A549 (cell line): ENCODE measurements around the gene MRGPRD. TPM values are rescaled to one million over a fixed set of nuclear protein-coding genes. Genes with fewer than 3 reads are reported as not detected.

Experiments
- ATAC-seq, 2 experiments: fragments of 200-7000 bp in 1 of 2; fragments of >200 bp in 1 of 2; cut with Nextera tagmentation in 1 of 2; cut with Tn5 transposase in 1 of 2; 3 replicates each; pipeline versions ENCODE4 v1.8.0 to v1.9.1; 2018 to 2020; ENCODE audit warnings: mild to moderate bottlenecking in 1 of 2, moderate library complexity in 1 of 2
- CTCF ChIA-PET: fragments of 300-600 bp; sonication (Branson Sonifier 250); formaldehyde crosslinking; extraction: SDS; loops from one replicate; lab custom pipeline; 2021; ENCODE audit warnings: antibody characterized with exemption, inconsistent platforms; lab: Yijun Ruan, JAX
- POLR2A ChIA-PET: fragments of 350-600 bp; formaldehyde crosslinking; extraction: SDS; loops from one replicate; lab custom pipeline; 2021; ENCODE audit warnings: antibody characterized with exemption, inconsistent platforms; lab: Yijun Ruan, JAX
- DNase-seq, 2 experiments: peaks; one replicate each; pipeline versions ENCODE4 v3.0.0 to v3.0.0-alpha.2; 2011 to 2016; ENCODE audit warnings: low read depth in 1 of 2, low spot score in 1 of 2
- FAIRE-seq: peaks from 2 replicates; lab custom pipeline; 2011; peaks lifted over from hg19 to GRCh38; lab: Jason Lieb, UNC
- H3K27ac ChIP-seq, 2 experiments: fragments of >200 bp; sonication (Bioruptor Twin); formaldehyde crosslinking; 3 replicates each; pipeline ENCODE4 v1.5.1; 2016 to 2017
- H3K4me1 ChIP-seq: fragments of >200 bp; sonication (Bioruptor Twin); formaldehyde crosslinking; 3 replicates; pipeline ENCODE4 v1.6.1; 2016
- H3K4me2 ChIP-seq: fragments of >200 bp; sonication (Bioruptor Twin); formaldehyde crosslinking; 3 replicates; pipeline ENCODE4 v1.6.1; 2016
- H3K4me3 ChIP-seq: fragments of >200 bp; sonication (Bioruptor Twin); formaldehyde crosslinking; 3 replicates; pipeline ENCODE4 v1.5.1; 2016
- H3K9me3 ChIP-seq: fragments of >200 bp; sonication (Bioruptor Twin); formaldehyde crosslinking; 3 replicates; pipeline ENCODE4 v1.6.1; 2016
- EHMT2 ChIP-seq: fragments of 200-600 bp; sonication (generic); IDR thresholded peaks from 2 replicates; pipeline ENCODE4 v1.6.1; 2016; ENCODE audit warnings: antibody characterized with exemption, low read depth, mild to moderate bottlenecking, moderate library complexity
- EP300 ChIP-seq, 2 experiments: fragments of >200 bp; sonication (Bioruptor Twin); formaldehyde crosslinking; IDR thresholded peaks; 2 replicates in 1 of 2; 3 replicates in 1 of 2; pipeline ENCODE4 v1.6.1; 2016 to 2017
- ESRRA ChIP-seq: fragments of 150-350 bp; IDR thresholded peaks from 2 replicates; pipeline ENCODE4 v1.6.1; 2014; ENCODE audit warnings: mild to moderate bottlenecking, low read length, borderline replicate concordance
- FOXS1 ChIP-seq: fragments of 250-450 bp; sonication (Bioruptor Pico); IDR thresholded peaks from 2 replicates; pipeline ENCODE4 v1.5.0; 2020; ENCODE audit warnings: mild to moderate bottlenecking, moderate library complexity
- HEYL ChIP-seq: fragments of 250-450 bp; sonication (Bioruptor Pico); IDR thresholded peaks from 2 replicates; pipeline ENCODE4 v1.8.0; 2021; ENCODE audit warnings: mild to moderate bottlenecking, moderate library complexity
- KDM1A ChIP-seq: fragments of 200-600 bp; sonication (generic); IDR thresholded peaks from 2 replicates; pipeline ENCODE4 v1.6.1; 2016; ENCODE audit warnings: low read depth, mild to moderate bottlenecking
- MAFK ChIP-seq: fragments of 450-650 bp; IDR thresholded peaks from 2 replicates; pipeline ENCODE4 v1.6.1; 2014; ENCODE audit not compliant: partially characterized antibody
- MAZ ChIP-seq: fragments of 150-350 bp; IDR thresholded peaks from 2 replicates; pipeline ENCODE4 v1.6.1; 2014; ENCODE audit warnings: antibody characterized with exemption, low read depth, low read length, borderline replicate concordance
- NPAS2 ChIP-seq: fragments of 250-450 bp; sonication (Bioruptor Pico); IDR thresholded peaks from 2 replicates; pipeline ENCODE4 v1.8.0; 2022; ENCODE audit warnings: mild to moderate bottlenecking, moderate library complexity, borderline replicate concordance
- POLR2A ChIP-seq: IDR thresholded peaks from 2 replicates; pipeline ENCODE4 v1.6.1; 2012; ENCODE audit warnings: mild to moderate bottlenecking, low read length
- RAD21 ChIP-seq, 2 experiments: fragments of >200 bp in 1 of 2; sonication (Bioruptor Twin) in 1 of 2; formaldehyde crosslinking in 1 of 2; IDR thresholded peaks in 1 of 2; conservative IDR thresholded peaks in 1 of 2; 2 replicates in 1 of 2; 3 replicates in 1 of 2; pipeline ENCODE4 v1.6.1; 2012 to 2018; ENCODE audit warnings: inconsistent platforms in 1 of 2
- RARB ChIP-seq: fragments of 250-450 bp; sonication (Bioruptor Pico); IDR thresholded peaks from 2 replicates; pipeline ENCODE4 v1.8.0; 2021; ENCODE audit warnings: mild to moderate bottlenecking, moderate library complexity
- SMC3 ChIP-seq: fragments of >200 bp; sonication (Bioruptor Twin); formaldehyde crosslinking; IDR thresholded peaks from 3 replicates; pipeline ENCODE4 v1.6.1; 2018; ENCODE audit warnings: inconsistent platforms
- TFCP2L1 ChIP-seq: fragments of 250-450 bp; sonication (Bioruptor Pico); IDR thresholded peaks from 2 replicates; pipeline ENCODE4 v1.5.0; 2021; ENCODE audit warnings: mild to moderate bottlenecking
- TP53 ChIP-seq: fragments of 250-450 bp; sonication (Bioruptor Pico); IDR thresholded peaks from 2 replicates; pipeline ENCODE4 v1.5.0; 2021; ENCODE audit warnings: mild to moderate bottlenecking, moderate library complexity
- WGBS: methylation state at CpG from one replicate; pipeline ENCODE4 v1.1.6; 2017; ENCODE audit errors: missing lambda C conversion rate; 5-methylcytosine and 5-hydroxymethylcytosine counted together
- polyA plus RNA-seq, 4 experiments: library from polyadenylated mRNA; depleted of rRNA in 3 of 4; stranded (reverse); fragments of >200 nt; fragmentation: RNase III in 1 of 4; extraction: RNeasy Plus Mini Kit Qiagen cat#74134 plus additional on column Dnase treatment in 1 of 4; gene quantifications; 2 replicates in 3 of 4; 3 replicates in 1 of 4; pipeline ENCODE4 v1.2.3, GENCODE V29; 2011 to 2017
- TF ChIP-seq, protein P1 (sequence below): fragments of >200 bp; sonication (Bioruptor Twin); formaldehyde crosslinking; IDR thresholded peaks from 3 replicates; pipeline ENCODE4 v1.5.1; 2016
- TF ChIP-seq, protein P2 (sequence below): fragments of 250-450 bp; sonication (Bioruptor Pico); IDR thresholded peaks from 2 replicates; pipeline ENCODE4 v1.5.0; 2020; ENCODE audit warnings: low read depth, mild to moderate bottlenecking, moderate library complexity
- TF ChIP-seq, protein P3 (sequence below): fragments of >200 bp; sonication (Bioruptor Twin); formaldehyde crosslinking; IDR thresholded peaks from 2 replicates; pipeline ENCODE4 v1.6.1; 2016
- TF ChIP-seq, protein P4 (sequence below): fragments of 200-600 bp; sonication (generic); IDR thresholded peaks from 2 replicates; pipeline ENCODE4 v1.6.1; 2016; ENCODE audit warnings: antibody characterized with exemption, mild to moderate bottlenecking, moderate library complexity
- TF ChIP-seq, protein P5 (sequence below): IDR thresholded peaks from 2 replicates; pipeline ENCODE4 v1.6.1; 2012; ENCODE audit warnings: low read depth, borderline replicate concordance

MRGPRD gene
- polyA plus RNA-seq, 2 of the 4 experiments (the other 2 are of a cell fraction): not detected

DNA sequence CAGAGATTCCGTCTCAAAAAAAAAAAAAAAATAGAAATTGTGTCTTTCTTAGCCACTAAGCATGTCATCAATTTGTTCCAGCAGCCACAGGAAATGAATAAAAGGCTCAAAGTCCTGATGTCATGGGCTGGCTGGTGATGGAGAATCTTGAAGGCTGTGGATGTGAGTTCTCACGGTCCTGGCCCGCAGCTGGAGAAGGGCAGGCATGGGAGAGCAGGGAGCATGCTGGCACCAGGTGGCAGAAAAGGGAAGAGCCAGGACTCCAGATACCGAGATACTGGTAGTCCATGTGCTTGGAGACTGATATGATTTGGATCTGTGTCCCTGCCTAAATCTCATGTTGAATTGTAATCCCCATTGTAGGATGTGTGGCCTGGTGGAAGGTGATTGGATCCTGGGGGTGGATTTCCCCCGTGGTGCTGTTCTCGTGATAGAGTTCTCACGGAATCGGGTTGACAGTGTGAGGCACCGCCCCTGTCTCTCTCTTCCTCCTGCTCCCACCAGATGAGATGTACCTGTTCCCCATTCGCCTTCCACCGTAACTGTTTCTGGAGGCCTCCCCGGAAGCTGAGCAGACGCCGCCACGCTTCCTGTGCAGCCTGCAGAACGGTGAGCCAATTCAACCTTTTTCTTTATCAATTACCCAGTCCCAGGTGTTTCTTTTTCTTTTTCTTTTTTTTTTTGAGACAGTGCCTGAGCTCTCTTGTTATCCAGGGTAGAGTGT lies 18.1 kb downstream of the MRGPRD start:
- 75% methylated on average over 16 of the region's 16 CpGs for WGBS
- DNase-seq (peak in 1 of 2 experiments; percentile 18), FAIRE-seq (no peak), ATAC-seq (no peak)
- H3K9me3 ChIP-seq: peaks cover 9% of the 10 kb centered on the region; the same call in 2 of the 3 replicates
- no peak overlapping the region for H3K4me2 ChIP-seq
- H3K4me3 ChIP-seq: no peak overlapping the region
- CTCF ChIA-PET: interaction anchor here (0.6 to 1.6 kb wide), 2 partner anchors 16 to 153 kb away, joined by 4 to 6 read pairs; no protein-coding TSS in a partner anchor
- H3K27ac ChIP-seq: no peak overlapping the region
- POLR2A ChIA-PET: no interaction called here
- no peaks in the 10 kb centered on the region for H3K4me1 ChIP-seq
- no peak for TF ChIP-seq POLR2A
- TF ChIP-seq MAFK: no peak
- TF ChIP-seq, protein P1, sequence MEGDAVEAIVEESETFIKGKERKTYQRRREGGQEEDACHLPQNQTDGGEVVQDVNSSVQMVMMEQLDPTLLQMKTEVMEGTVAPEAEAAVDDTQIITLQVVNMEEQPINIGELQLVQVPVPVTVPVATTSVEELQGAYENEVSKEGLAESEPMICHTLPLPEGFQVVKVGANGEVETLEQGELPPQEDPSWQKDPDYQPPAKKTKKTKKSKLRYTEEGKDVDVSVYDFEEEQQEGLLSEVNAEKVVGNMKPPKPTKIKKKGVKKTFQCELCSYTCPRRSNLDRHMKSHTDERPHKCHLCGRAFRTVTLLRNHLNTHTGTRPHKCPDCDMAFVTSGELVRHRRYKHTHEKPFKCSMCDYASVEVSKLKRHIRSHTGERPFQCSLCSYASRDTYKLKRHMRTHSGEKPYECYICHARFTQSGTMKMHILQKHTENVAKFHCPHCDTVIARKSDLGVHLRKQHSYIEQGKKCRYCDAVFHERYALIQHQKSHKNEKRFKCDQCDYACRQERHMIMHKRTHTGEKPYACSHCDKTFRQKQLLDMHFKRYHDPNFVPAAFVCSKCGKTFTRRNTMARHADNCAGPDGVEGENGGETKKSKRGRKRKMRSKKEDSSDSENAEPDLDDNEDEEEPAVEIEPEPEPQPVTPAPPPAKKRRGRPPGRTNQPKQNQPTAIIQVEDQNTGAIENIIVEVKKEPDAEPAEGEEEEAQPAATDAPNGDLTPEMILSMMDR: no peak
- TF ChIP-seq, protein P2, sequence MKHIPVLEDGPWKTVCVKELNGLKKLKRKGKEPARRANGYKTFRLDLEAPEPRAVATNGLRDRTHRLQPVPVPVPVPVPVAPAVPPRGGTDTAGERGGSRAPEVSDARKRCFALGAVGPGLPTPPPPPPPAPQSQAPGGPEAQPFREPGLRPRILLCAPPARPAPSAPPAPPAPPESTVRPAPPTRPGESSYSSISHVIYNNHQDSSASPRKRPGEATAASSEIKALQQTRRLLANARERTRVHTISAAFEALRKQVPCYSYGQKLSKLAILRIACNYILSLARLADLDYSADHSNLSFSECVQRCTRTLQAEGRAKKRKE (CRISPR knock-in tag): no peak
- TF ChIP-seq, protein P3, sequence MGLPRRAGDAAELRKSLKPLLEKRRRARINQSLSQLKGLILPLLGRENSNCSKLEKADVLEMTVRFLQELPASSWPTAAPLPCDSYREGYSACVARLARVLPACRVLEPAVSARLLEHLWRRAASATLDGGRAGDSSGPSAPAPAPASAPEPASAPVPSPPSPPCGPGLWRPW: no peak
- TF ChIP-seq RAD21 (conservative IDR thresholded peaks at IDR 0.05 in 1 of 2, IDR thresholded peaks at IDR 0.05 in 1 of 2): no peak
- no peak for TF ChIP-seq EP300 (IDR thresholded peaks at IDR 0.05)
- no peak for TF ChIP-seq SMC3
- no peak for TF ChIP-seq TFCP2L1 (CRISPR knock-in tag)
- no peak for TF ChIP-seq FOXS1 (CRISPR knock-in tag)
- TF ChIP-seq HEYL (CRISPR knock-in tag): no peak
- TF ChIP-seq TP53 (CRISPR knock-in tag): no peak
- TF ChIP-seq, protein P4, sequence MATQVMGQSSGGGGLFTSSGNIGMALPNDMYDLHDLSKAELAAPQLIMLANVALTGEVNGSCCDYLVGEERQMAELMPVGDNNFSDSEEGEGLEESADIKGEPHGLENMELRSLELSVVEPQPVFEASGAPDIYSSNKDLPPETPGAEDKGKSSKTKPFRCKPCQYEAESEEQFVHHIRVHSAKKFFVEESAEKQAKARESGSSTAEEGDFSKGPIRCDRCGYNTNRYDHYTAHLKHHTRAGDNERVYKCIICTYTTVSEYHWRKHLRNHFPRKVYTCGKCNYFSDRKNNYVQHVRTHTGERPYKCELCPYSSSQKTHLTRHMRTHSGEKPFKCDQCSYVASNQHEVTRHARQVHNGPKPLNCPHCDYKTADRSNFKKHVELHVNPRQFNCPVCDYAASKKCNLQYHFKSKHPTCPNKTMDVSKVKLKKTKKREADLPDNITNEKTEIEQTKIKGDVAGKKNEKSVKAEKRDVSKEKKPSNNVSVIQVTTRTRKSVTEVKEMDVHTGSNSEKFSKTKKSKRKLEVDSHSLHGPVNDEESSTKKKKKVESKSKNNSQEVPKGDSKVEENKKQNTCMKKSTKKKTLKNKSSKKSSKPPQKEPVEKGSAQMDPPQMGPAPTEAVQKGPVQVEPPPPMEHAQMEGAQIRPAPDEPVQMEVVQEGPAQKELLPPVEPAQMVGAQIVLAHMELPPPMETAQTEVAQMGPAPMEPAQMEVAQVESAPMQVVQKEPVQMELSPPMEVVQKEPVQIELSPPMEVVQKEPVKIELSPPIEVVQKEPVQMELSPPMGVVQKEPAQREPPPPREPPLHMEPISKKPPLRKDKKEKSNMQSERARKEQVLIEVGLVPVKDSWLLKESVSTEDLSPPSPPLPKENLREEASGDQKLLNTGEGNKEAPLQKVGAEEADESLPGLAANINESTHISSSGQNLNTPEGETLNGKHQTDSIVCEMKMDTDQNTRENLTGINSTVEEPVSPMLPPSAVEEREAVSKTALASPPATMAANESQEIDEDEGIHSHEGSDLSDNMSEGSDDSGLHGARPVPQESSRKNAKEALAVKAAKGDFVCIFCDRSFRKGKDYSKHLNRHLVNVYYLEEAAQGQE: no peak
- TF ChIP-seq RARB (CRISPR knock-in tag): no peak
- no peak for TF ChIP-seq MAZ
- TF ChIP-seq, all 56 proteins: peak for 0

DNA sequence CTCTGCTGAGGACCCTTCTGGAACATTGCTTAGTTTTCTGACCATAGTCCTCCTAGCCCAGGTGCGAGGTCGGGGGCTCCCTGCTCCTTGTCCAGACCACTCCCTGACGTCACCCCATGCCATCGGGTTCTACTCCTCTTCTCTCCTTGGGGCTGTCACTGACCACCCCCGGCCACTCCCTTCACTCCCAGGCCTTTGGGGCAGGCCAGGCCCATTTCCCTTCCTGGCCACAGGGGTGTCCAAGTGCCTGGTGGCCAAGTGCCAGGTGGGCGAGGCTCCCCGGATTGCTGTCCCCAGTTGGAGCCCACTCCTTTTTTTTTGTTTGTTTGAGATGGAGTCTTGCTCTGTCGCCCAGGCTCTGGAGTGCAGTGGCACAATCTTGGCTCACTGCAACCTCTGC lies 19.5 kb downstream of the MRGPRD start:
- no peak overlapping the region for H3K27ac ChIP-seq
- TF ChIP-seq TFCP2L1 (CRISPR knock-in tag) (no peak), NPAS2 (CRISPR knock-in tag) (no peak), KDM1A (no peak), ESRRA (no peak), EHMT2 (no peak)
- TF ChIP-seq, protein P5, sequence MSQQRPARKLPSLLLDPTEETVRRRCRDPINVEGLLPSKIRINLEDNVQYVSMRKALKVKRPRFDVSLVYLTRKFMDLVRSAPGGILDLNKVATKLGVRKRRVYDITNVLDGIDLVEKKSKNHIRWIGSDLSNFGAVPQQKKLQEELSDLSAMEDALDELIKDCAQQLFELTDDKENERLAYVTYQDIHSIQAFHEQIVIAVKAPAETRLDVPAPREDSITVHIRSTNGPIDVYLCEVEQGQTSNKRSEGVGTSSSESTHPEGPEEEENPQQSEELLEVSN: no peak
- no peak for ATAC-seq
- H3K4me3 ChIP-seq: no peak overlapping the region
- H3K9me3 ChIP-seq: peaks cover 9% of the 10 kb centered on the region; the same call in 2 of the 3 replicates
- H3K4me1 ChIP-seq: no peaks in the 10 kb centered on the region
- FAIRE-seq: no peak
- no peak overlapping the region for H3K4me2 ChIP-seq
- ChIA-PET CTCF (interaction anchor here (1.4 kb wide), 1 partner anchor 11 kb away, joined by 4 read pairs; no protein-coding TSS in a partner anchor), POLR2A (no interaction called here)
- no peak for DNase-seq
- WGBS: 57% methylated on average over 8 of the region's 8 CpGs
